MV-4-11 (cell line): Measurements from ENCODE around the gene C9.
"Not testable (repeated sequence)": the region's sequence is repeated elsewhere in the genome, so short reads cannot be mapped to it uniquely, and the experiment has no call there.

Experiments
- DNase-seq: peaks from one replicate; lab custom pipeline; 2025; lab: John Stamatoyannopoulos, UW

The C9 gene

DNA sequence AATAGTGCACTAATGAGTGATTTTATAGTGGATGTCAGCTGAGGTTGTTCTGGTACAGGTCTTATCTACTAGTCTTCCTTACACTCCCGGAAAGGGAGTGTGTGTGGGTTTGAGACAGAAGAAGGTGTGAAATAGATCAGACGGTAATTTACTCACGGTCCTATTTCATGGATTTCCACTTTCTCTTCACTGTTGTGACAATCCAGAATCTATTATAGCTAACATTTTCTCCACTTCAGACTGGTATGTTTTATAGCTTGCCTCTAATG, 7.0 kb upstream of the C9 start:
- no peak for DNase-seq

DNA sequence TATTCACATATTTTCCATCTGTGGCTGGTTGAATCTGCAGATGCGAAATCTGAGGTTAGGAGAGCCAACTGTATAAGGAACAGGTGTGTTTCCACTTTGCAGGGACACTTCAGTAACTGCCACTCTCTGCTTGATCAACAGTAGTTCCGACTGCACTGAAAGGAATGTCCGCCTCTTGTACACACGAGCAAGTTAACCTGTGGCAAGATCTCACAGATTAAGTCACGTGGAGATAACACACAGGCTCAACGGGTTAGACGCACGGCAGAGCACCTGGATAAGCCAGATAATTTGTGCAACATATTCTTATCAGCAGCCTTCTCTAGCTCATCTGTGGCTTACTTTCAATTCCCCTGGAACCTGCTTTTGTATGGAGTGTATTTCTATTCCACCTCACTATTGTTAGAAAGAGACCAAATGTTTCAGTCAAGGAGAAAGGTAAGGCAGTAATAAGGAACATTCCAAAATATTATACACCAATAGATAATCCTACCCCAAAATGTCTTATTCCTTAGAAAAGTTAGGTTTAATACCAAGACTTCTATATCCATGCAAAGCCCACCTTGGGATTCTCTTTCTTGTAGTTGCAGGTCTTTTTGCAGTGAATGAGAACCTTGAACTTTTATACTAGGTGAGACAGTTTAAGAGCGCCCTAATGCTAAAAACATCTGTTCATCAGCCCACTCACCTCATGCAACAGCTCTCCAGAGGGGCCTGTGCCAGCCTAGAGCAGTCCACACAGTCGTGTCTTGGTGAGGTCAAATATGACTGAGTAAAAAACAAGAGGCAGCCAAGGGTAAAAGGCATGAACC, 6.5 kb upstream of the C9 start:
- DNase-seq: no peak

DNA sequence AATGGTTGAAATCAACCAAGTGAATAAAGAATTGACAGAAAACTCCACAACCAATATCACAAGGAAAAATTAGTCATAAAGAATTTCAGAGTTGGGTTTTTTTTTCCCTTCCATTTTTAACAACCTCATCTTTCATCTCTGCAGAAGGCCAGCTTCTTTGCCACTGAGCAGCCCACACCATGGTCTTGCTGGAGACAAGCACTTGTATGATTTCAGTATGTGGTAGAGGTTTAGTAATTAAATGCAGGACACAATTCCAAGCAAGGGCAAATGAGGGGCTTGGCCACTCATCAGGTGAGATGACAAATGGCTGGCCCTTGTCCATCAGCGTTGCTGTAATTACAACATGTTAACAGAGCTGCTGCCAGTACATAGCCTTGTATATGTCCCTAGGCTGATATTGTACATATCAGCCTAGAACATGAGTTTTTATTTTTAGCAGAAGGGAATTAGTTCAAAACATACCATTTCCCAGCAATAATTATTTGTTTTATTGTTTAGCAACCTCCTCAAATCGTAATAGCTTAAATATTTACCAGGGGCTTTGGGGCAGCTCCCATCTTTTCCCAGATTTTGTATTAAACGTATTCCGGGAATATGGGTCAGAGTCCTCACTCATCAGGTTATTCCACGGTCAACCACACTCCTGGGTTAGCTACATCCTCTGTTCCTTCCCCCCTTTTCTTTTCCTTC, 5.0 kb upstream of the C9 start:
- DNase-seq: no peak

DNA sequence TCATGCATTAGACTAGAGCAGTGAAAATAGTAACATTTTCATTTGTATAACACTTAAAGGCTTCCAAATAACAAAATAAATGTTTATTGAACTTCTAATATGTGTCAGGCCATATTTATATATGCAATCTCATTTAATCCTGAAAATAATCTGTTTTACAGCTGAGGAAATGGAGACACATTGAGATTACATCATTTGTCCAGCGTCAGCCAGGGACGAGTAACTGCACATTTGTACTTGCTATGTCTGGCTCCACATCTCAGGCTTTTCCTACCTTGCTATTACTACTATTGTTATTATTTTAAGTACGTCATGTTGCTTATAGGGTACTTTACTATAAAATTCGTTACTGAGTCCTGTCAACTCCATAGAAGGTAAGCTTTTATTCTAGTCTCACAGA, 3.8 kb upstream of the C9 start:
- no peak for DNase-seq

DNA sequence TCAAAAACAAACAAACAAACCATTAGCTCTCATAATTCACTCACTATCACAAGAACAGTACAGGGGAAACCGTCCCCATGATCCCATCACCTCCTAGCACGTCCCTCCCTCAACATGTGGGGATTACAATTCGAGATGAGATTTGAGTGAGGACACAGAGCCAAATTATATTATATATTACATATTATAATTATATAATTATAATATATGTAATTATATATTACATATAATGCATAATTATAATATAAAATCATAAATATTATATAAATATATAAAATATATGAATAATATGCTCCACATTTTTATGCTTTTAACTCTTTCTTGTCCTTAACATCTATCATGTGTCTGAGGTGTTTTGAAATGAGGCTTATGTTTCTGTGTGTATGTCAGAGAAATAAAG, 3.4 kb upstream of the C9 start:
- no peak for DNase-seq

DNA sequence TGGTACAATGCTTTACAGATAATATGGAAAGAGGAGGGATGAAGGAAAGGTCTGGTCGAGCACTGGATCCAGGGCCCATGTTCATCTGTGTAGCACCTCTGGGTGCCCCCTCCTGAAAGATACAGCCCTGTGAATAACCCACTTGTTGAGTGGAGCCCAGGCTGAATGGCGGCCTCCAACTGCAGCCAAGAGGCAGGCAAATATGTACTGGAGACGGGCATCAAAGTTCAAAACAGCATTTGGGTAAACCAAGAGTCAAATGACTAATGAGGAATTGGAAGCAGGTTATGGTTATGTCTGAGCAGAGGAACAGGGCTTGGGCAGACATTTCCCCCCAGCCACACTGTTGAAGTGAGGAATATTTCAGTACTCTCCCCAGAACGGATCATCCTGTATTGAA, 1.1 kb downstream of the C9 start:
- DNase-seq: no peak

DNA sequence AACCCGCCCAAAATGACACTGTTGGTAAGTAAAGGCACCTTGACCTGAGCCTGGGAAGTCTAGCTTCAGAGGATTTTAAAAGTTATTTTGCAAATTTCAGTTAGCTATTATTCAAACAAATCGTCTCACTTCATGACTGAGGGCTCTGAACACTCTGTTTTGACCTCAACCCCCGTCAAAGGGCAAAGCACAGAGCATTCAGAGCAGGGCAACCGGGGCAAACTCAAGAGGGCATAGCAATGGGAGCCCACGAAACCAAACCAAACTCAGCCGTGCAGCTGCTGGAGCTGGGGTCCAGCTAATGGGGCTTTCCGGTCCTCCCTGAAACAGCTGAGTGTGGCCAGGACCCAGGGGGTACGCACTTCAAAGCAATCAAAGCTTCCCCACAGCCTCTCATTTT, 1.6 kb downstream of the C9 start:
- DNase-seq: no peak

DNA sequence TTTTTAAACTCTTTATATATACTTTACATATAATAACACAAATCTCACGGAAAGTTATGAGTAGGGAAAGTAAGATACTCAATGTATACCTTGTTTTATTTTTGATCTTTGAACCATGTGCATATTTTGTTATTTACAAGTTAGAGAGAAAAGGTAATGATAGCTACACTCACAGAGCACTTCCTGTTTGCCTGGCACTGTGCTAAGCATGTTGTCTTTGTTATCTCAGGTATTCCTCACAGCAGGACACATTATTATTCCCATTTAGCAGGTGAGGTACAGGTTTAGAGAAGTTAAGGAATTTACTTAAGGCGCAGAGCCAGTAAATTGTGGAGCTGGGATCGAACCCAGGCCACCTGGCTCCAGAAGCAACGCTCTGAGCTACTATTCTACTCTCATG, 3.0 kb downstream of the C9 start:
- no peak for DNase-seq

DNA sequence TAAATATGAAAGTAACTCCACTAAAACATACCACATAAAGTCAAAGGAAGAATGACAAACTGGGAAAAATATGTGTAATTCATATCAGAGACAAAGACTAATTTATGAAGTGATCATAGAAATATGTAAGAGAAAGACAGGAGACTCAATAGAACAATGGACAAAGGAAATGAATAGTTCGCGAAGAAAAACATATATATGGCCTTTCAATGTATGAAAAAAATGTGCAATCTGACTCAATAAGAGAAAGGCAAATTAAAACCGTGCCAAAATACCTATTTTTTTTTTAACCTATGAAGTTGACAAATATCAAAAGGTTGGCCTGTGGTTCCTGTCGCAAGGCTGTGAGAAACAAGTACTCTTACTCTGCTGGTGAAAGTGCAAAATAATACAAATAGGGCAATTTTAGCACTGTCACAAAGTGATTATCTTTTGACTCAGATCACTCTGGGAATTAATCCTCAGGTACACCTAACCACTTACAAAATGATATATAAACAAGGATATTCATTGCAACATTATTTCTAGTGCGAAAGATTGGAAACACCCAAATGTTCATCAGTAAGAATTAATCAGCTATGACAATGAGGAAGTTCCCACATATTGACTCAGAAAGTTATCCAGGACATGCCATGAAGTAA, 3.7 kb downstream of the C9 start:
- no peak for DNase-seq

DNA sequence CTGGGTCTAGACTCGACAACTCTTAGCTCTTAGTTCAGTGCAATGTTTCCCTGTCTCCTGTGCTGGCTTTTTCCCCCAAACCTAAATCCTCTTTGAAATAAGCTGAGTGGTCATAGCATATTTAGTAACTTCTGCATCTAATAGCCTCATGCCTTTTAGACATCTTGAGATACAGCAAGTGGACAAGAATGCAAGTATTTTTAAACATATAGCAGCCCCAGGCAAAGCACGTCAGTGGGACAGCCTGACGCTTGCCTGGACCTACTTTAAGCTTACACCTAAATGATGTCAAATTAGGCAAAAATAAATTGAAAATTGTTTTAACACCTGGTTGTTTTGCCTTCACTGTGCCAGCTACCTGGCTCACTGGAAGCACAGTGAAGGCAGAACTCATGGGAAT, 8.0 kb downstream of the C9 start:
- no peak for DNase-seq

DNA sequence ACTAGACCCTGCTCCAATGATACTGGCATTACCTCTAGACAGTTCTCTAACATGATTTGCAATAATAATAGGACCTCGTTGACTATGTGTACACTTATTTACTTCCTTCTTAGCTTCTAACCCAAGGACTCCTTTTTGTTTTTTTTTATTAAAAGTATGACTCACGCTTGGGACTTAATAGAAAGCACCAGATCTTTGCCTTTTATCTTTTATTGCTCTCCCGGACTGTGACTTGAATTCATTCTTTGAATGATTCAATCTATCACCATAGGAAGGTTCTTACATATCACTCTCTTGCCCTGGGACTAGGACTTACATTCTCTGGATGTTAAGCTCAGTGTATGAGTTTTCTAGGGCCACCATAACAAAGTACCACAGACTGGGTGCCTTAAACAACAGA, 9.0 kb downstream of the C9 start:
- no peak for DNase-seq

DNA sequence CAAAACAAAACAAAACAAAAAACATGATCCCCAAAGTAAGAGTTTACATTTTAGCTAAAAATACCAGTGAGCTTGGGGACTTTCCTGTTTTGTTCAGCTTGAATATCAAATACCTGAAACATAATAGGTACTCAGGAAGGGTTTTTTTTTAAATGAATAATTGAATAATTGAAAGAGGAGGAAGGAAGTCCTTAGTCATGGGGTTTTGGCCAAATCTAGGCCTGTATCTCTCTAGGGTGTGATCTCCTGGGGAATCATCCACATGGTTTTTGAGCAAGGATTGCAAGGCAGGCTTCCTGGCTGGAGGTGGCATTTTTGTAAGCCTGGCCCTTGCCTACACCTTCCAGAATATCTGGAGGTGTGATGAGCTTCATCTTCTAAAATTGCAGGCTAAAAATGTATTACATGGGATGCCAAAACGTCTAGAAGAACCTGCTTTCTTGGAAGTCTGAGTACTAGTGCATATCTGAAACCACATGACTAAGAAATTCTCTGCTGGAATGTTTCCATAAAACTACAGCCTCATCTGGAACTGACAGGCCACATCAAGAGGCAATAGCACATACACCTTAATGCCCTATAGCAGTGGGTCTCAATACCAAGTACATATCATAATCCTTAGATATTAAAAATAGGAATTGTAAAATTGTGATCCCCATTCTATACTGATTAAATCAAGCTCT, 10.4 kb downstream of the C9 start:
- no peak for DNase-seq

DNA sequence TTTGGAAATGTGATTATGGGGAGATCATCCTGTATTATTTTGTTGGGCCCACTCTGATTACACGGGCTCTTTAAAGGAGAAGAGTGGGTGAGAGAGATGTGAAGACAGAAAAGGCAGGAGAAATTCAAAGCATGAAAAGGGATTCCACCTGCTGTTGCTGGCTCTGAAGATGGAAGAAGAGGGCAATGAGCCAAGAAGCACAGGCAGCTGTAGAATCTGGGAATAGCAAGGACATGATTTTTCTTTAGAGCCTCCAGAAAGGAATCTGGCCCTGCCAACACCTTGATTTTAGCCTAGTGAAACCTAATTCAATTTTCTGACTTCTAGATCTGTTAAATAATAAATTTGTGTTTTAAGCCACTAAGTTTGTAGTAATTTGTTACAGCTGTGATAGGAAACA, 11.3 kb downstream of the C9 start:
- no peak for DNase-seq

DNA sequence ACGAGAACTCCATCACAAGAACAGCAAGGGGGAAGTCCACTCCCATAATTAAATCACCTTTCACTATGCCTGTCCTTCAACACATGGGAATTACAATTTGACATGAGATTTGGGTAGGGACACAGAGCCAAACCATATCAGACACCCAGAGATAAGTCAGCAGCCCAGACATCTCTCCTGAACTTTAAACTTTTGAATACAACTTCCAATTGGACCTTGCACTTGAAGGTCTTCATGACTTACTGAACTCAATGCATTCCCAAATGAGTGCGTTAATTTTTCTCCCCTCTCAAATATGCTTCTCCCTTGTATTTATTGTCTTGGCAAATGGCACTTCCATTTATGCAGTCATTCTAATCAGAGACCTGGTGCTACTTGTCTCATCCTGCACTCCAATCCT, 12.1 kb downstream of the C9 start:
- no peak for DNase-seq

DNA sequence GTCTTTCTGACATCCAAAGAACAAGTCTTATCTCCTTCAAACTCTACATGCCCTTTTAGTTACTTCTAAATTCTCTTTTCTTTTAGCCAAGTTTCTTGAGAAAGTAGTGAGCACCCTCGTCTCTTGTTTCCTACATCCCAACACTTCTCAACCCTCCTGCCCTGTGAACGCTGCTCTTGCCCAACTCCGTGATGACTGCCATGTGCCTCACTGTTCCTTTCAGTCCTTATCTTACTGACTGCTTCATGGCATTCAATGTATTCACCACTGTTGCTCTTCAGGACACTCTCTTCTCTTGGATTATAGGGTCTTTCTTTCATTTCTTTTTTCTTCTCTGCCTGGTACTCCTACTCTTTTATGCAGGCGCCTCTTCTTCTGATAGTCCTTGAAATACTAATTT, 14.8 kb downstream of the C9 start:
- no peak for DNase-seq

DNA sequence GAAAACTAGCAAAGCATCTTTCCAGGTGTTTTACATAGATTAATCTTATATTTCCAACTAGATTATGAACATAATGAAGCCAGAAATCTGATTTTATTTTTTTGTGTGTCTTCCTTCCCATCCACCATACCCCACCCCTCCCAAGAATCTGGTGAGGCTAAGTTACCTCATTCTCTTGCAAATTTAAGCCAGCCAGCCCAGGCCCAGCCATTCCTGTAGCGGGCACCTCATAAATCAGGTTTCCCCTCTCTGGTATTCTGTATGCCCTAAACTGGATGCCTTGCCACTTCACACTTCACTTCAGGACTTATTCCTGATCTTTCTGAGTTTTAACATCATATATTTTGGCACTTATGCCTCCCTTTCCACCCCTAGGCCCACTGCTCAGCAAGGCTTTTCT, 21.8 kb downstream of the C9 start:
- no peak for DNase-seq

DNA sequence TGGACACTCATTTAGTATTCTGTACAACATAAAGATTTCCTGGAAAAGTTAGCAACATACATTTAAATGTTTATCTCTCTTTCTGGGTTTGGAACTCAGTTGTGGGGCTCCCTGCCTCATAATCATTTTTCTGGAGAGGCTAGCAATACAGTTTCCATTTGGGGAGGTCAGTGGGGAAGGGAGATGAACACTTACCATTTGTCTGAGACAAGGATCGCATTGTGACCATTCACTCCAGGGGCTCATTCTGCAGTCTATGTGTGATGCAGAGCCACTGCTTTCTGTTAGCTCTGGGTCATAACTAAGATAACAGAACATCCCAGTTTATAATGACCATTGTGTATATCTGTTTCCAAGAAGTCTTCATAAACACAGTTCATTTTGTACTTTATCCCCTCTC, 22.4 kb downstream of the C9 start:
- DNase-seq: no peak

DNA sequence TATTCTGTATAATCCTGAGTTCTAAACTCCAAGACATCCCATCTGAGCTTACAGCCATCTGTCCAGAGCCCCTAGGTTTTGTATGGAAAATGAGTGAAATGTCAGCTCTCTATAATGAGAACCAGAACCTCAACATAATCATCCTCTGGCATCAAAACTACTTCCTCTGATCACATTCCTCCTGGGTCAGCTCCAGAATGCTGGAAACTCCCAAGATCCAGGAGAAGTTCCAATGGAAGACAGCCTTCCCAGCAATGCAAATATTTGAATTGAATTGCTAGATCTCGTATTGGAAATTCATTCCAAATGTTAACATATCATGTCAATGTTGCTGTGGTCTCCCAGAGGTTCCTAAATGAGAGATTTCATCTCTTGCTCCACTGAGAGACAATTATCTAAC, 23.8 kb downstream of the C9 start:
- no peak for DNase-seq

DNA sequence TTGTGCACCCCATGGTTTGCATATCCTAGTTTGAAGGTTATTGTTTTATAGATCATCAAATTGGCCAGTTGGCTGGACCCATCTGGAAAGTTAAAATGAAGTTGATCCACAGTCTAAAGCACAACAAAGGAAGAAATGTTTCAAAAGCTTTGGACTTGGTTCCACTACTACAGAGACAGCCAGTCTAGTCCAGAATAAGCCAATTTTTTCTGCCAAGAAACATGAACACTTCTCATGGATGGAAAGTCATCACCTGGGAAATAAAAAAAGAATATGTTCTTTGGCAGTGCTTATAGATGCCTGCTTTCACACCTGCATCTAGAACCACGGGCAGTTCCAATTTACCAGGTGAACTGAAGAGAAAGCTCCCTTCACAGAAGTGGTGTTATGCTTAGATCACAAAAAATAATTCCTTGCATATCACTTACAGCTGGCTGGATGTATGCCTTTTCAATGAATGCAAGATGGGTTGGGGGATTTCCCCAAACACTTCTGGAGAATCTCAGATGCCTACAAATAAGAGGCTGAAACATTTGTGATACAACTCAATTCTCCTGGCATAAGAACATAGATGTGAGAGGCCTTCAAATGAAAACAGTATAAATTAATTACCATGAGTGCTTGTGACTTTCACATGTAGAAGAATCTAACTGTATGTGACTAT, 26.9 kb downstream of the C9 start:
- no peak for DNase-seq

DNA sequence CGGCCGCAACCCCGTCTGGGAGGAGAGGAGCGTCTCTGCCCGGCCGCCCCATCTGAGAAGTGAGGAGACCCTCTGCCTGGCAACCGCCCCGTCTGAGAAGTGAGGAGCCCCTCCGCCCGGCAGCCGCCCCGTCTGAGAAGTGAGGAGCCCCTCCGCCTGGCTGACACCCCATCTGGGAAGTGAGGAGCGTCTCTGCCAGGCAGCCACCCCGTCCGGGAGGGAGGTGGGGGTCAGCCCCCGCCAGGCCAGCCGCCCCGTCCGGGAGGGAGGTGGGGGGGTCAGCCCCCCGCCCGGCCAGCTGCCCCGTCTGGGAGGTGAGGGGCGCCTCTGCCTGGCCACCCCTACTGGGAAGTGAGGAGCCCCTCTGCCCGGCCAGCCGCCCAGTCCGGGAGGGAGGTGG, 30.0 kb downstream of the C9 start:
- DNase-seq: not testable (repeated sequence)

DNA sequence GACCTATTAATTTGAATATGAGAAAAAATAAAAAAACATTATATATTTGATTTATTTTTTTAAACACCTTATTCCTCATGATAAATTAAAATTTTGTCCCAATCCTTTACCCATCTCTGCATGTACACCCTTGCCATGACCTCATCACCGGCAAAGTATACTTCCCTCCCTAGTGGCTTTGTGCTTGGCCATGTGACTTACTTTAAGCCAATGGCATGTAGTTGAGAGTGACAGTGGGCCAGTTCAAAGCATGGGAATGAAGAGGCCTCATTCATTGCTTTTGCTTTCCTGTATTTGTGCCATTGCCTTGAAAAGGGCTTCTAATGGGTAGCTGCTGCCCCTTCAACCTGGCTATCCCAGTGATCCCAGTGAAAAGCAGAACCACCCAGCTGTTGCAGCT, 31.2 kb downstream of the C9 start:
- DNase-seq: no peak

DNA sequence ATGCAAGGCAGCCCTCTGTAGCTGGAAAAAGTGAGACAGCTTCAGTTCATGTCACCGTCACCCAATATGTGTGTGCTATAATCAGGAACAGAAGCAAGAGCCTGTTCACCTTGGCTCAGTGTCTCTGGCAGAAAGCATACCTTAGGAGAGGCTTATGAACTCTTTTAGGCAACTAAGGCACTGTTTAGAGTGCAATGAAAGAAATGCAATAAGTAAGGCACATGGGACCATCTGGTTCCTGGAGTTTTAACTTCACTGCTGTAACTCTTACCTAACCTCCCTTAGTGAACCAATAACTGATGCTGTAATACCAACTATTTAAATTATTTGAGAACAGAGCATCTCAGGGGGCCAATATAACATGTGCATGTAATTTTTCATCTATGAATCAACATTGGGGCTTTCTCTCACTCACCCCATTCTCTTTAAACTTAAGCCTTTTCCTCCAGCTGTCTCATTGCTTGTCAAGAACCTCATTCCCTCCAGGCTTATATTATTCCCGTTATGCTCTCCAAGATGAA, 32.4 kb downstream of the C9 start:
- no peak for DNase-seq
